GM19351 (cell line): ENCODE results near the gene INTS7.
A peak's percentile ranks its signal among the peaks of the same experiment; 100 is the strongest.

Experiments
- ATAC-seq: cut with Tn5 transposase; IDR thresholded peaks from one replicate; pipeline ENCODE4 v1.9.1; 2021; ENCODE audit warnings: mild to moderate bottlenecking, moderate library complexity; ENCODE audit not compliant: unreplicated experiment

INTS7 gene

GRCh38 chr1:211910113-211910884, 125.1 kb downstream of the INTS7 start:
- ATAC-seq = no peak

GRCh38 chr1:211909395-211909794, 126.0 kb downstream of the INTS7 start:
- no peak for ATAC-seq

GRCh38 chr1:211908951-211909350, 126.4 kb downstream of the INTS7 start:
- no peak for ATAC-seq

GRCh38 chr1:211908453-211908852, 126.9 kb downstream of the INTS7 start:
- peak; percentile 89 for ATAC-seq

GRCh38 chr1:211903490-211904245, 131.7 kb downstream of the INTS7 start:
- ATAC-seq = no peak

GRCh38 chr1:211902624-211903291, 132.6 kb downstream of the INTS7 start:
- ATAC-seq = no peak

GRCh38 chr1:211901945-211902344, 133.4 kb downstream of the INTS7 start:
- ATAC-seq = no peak

GRCh38 chr1:211900441-211900840, 134.9 kb downstream of the INTS7 start:
- ATAC-seq = no peak

GRCh38 chr1:211896958-211897357, 138.4 kb downstream of the INTS7 start:
- ATAC-seq = no peak

GRCh38 chr1:211895126-211895759, 140.1 kb downstream of the INTS7 start:
- ATAC-seq = no peak

GRCh38 chr1:211894312-211894711, 141.0 kb downstream of the INTS7 start:
- ATAC-seq = no peak

- ATAC-seq = no peak
Measured at GRCh38 chr1:211893260-211893659, 142.1 kb downstream of the INTS7 start.

GRCh38 chr1:211892577-211892976, 142.8 kb downstream of the INTS7 start:
- ATAC-seq = no peak

- no peak for ATAC-seq
Measured at GRCh38 chr1:211891708-211892107, 143.6 kb downstream of the INTS7 start.
